ENCODE data around the gene BCL2L14.

- TF ChIP-seq CEBPB (IDR thresholded peaks at IDR 0.05): no peak
- no peak for TF ChIP-seq EP300 (IDR thresholded peaks at IDR 0.05; ENCODE audit: borderline replicate concordance)
- TF ChIP-seq USF1 (IDR thresholded peaks at IDR 0.05): no peak
- no peak for TF ChIP-seq TAF1 (IDR thresholded peaks at IDR 0.05; ENCODE audit: low read depth)
Measured at GRCh38 chr12:12023456-12023855, 47.3 kb upstream of the BCL2L14 start.

Measured in Ishikawa (cell line).